GM18873 (cell line): ENCODE data around the gene PXMP4.

Experiments
- ATAC-seq: cut with Tn5 transposase; IDR thresholded peaks from one replicate; pipeline ENCODE4 v1.9.1; 2021; ENCODE audit warnings: mild to moderate bottlenecking, moderate library complexity, moderate number of reproducible peaks; ENCODE audit not compliant: unreplicated experiment, low FRiP score

Gene PXMP4

GRCh38 chr20:33671573-33672288, 48.4 kb downstream of the PXMP4 start:
- ATAC-seq = no peak

- no peak for ATAC-seq
Measured at GRCh38 chr20:33670715-33671499, 49.2 kb downstream of the PXMP4 start.

GRCh38 chr20:33669873-33670640, 50.1 kb downstream of the PXMP4 start:
- no peak for ATAC-seq

GRCh38 chr20:33669224-33669623, 50.9 kb downstream of the PXMP4 start:
- ATAC-seq = no peak

GRCh38 chr20:33668466-33669155, 51.5 kb downstream of the PXMP4 start:
- ATAC-seq = no peak

GRCh38 chr20:33667676-33668465, 52.2 kb downstream of the PXMP4 start:
- peak; percentile 31 for ATAC-seq

GRCh38 chr20:33667245-33667675, 52.9 kb downstream of the PXMP4 start:
- ATAC-seq = peak; percentile 11

- ATAC-seq = peak; percentile 59
Measured at GRCh38 chr20:33666293-33667244, 53.5 kb downstream of the PXMP4 start, which contains the start of gene ACTL10. TSS of gene ACTL10 (plus strand) at chr20:33666943. CDS start at chr20:33667498, 555 bp downstream.

GRCh38 chr20:33664762-33665144, 55.4 kb downstream of the PXMP4 start:
- no peak for ATAC-seq

GRCh38 chr20:33664085-33664761, 55.9 kb downstream of the PXMP4 start:
- ATAC-seq = no peak

GRCh38 chr20:33663161-33664084, 56.7 kb downstream of the PXMP4 start:
- ATAC-seq = no peak

GRCh38 chr20:33662172-33662571, 57.9 kb downstream of the PXMP4 start, which contains the start of gene C20orf144:
TSS of gene C20orf144 (plus strand) at chr20:33662327. CDS start at chr20:33662346, 19 bp downstream.
- no peak for ATAC-seq

GRCh38 chr20:33660685-33661058, 59.4 kb downstream of the PXMP4 start:
- no peak for ATAC-seq

- ATAC-seq = no peak
Measured at GRCh38 chr20:33660035-33660684, 60.0 kb downstream of the PXMP4 start.

GRCh38 chr20:33659341-33660034, 60.6 kb downstream of the PXMP4 start:
- no peak for ATAC-seq

- no peak for ATAC-seq
Measured at GRCh38 chr20:33658929-33659328, 61.2 kb downstream of the PXMP4 start.
